ENCODE measurements around the gene HOXB7.

- TF ChIP-seq POLR2A (IDR thresholded peaks at IDR 0.05) = no peak
- TF ChIP-seq CTCF (IDR thresholded peaks at IDR 0.05) = no peak
- TF ChIP-seq EP300 (IDR thresholded peaks at IDR 0.05) = no peak
These were observed 6.8 kb upstream of the HOXB7 start for GRCh38 chr17:48617471-48618255.
